ENCODE data around the gene NEK8.
"Not testable (repeated sequence)": the region's sequence is repeated elsewhere in the genome, so short reads cannot be mapped to it uniquely, and the experiment has no call there.

Gene NEK8

GRCh38 chr17:28725660-28726225 lies 2.8 kb upstream of the NEK8 start:
- DNase-seq (ENCODE audit: low spot score), result no peak

GRCh38 chr17:28726226-28726626 lies 2.4 kb upstream of the NEK8 start, which contains the start of gene TLCD1:
TSS of gene TLCD1 (minus strand) at chr17:28726233. CDS start at chr17:28726097, 136 bp downstream.
- DNase-seq (ENCODE audit: low spot score), result no peak

- DNase-seq (ENCODE audit: low spot score), result peak; percentile 93
Measured at GRCh38 chr17:28726627-28727491, 1.7 kb upstream of the NEK8 start.

GRCh38 chr17:28729950-28730330 lies 1.4 kb downstream of the NEK8 start:
- no peak for DNase-seq (ENCODE audit: low spot score)

- no peak for DNase-seq (ENCODE audit: low spot score)
Measured at GRCh38 chr17:28733346-28733745, 4.8 kb downstream of the NEK8 start.

- DNase-seq (ENCODE audit: low spot score), result no peak
Measured at GRCh38 chr17:28734712-28735241, 6.2 kb downstream of the NEK8 start.

- DNase-seq (ENCODE audit: low spot score), result no peak
Measured at GRCh38 chr17:28735242-28735722, 6.7 kb downstream of the NEK8 start.

- DNase-seq (ENCODE audit: low spot score), result not testable (repeated sequence)
Measured at GRCh38 chr17:28735913-28736769, 7.6 kb downstream of the NEK8 start.

GRCh38 chr17:28737316-28737715 lies 8.7 kb downstream of the NEK8 start:
- DNase-seq (ENCODE audit: low spot score), result no peak

GRCh38 chr17:28737770-28738679 lies 9.4 kb downstream of the NEK8 start:
- no peak for DNase-seq (ENCODE audit: low spot score)

GRCh38 chr17:28738680-28739384 lies 10.2 kb downstream of the NEK8 start:
- no peak for DNase-seq (ENCODE audit: low spot score)

GRCh38 chr17:28740406-28741357 lies 12.1 kb downstream of the NEK8 start:
- DNase-seq (ENCODE audit: low spot score), result no peak

GRCh38 chr17:28741358-28742349 lies 13.1 kb downstream of the NEK8 start:
- no peak for DNase-seq (ENCODE audit: low spot score)

- peak; percentile 76 for DNase-seq (ENCODE audit: low spot score)
Measured at GRCh38 chr17:28743243-28744103, 14.9 kb downstream of the NEK8 start, which contains the start of gene TRAF4. TSS of gene TRAF4 (plus strand) at chr17:28744011. CDS start at chr17:28744113, 102 bp downstream.

GRCh38 chr17:28744104-28744971 lies 15.8 kb downstream of the NEK8 start:
- no peak for DNase-seq (ENCODE audit: low spot score)

All from pons (tissue), 1 donor.